B cell (primary cell): ENCODE data around the gene ITPR3. TPM values are rescaled to one million over a fixed set of nuclear protein-coding genes. Genes with fewer than 3 reads are reported as not detected.

Experiments
- ATAC-seq: fragments of 200-7000 bp; cut with Tn5 transposase; one replicate; pipeline ENCODE4 v1.10.0; 2021; ENCODE audit warnings: low read depth, mild to moderate bottlenecking, moderate number of reproducible peaks, moderate library complexity
- CTCF ChIA-PET: fragments of 350-600 bp; sonication (Branson Sonifier 250); formaldehyde crosslinking; loops from one replicate; lab custom pipeline; 2021; ENCODE audit warnings: antibody characterized with exemption, inconsistent platforms; lab: Charles Lee
- POLR2A ChIA-PET: fragments of 350-600 bp; sonication (Branson Sonifier 250); formaldehyde crosslinking; loops from one replicate; lab custom pipeline; 2021; ENCODE audit warnings: antibody characterized with exemption; lab: Charles Lee
- DNase-seq: peaks from one replicate; pipeline ENCODE4 v3.0.0; 2013
- H2AFZ ChIP-seq: 2 replicates; pipeline ENCODE4 v1.6.1; 2012; ENCODE audit warnings: mild to moderate bottlenecking, low read depth, low read length; ENCODE audit not compliant: insufficient read depth, poor library complexity, severe bottlenecking
- H3K27ac ChIP-seq, 2 donors: 1 replicate in 1 of 2; 2 replicates in 1 of 2; pipeline ENCODE4 v1.5.1; 2012 to 2013; ENCODE audit warnings: low read length in 2 of 2, mild to moderate bottlenecking in 2 of 2, moderate library complexity in 1 of 2
- H3K27me3 ChIP-seq, 4 experiments: fragments of 200-600 bp in 1 of 4; sonication (generic) in 1 of 4; replicated peaks in 1 of 4; 1 replicate in 2 of 4; 2 replicates in 2 of 4; pipeline versions ENCODE4 v1.6.1 to v1.7.0; 2013 to 2016; ENCODE audit warnings: low read length in 3 of 4, mild to moderate bottlenecking in 2 of 4, mixed read lengths in 1 of 4, moderate library complexity in 1 of 4; ENCODE audit not compliant: insufficient read depth in 4 of 4, control insufficient read depth in 3 of 4; ENCODE audit errors: control extremely low read depth in 1 of 4
- H3K36me3 ChIP-seq, 2 experiments: replicated peaks in 1 of 2; 1 replicate in 1 of 2; 2 replicates in 1 of 2; pipeline versions ENCODE4 v1.6.1 to v1.7.1; 2013; ENCODE audit warnings: low read length in 1 of 2; ENCODE audit not compliant: insufficient read depth in 2 of 2, control insufficient read depth in 1 of 2; ENCODE audit errors: control extremely low read depth in 1 of 2, extremely low read depth in 1 of 2
- H3K4me1 ChIP-seq, 2 donors: fragments of 200-600 bp in 1 of 2; sonication (generic) in 1 of 2; 1 replicate in 1 of 2; 2 replicates in 1 of 2; pipeline versions ENCODE4 v1.5.1 to v1.6.1; 2013 to 2017; ENCODE audit warnings: low read length in 2 of 2; ENCODE audit not compliant: control insufficient read depth in 2 of 2, insufficient read depth in 2 of 2
- H3K4me2 ChIP-seq: replicated peaks from 2 replicates; pipeline ENCODE3; 2012; ENCODE audit warnings: mild to moderate bottlenecking, low read depth, low read length; ENCODE audit not compliant: poor library complexity, severe bottlenecking
- H3K4me3 ChIP-seq, 5 experiments: fragments of 200-600 bp in 1 of 5; sonication (generic) in 1 of 5; 1 replicate in 3 of 5; 2 replicates in 2 of 5; pipeline versions ENCODE4 v1.5.1 to v1.7.0; 2011 to 2016; ENCODE audit warnings: low read length in 4 of 5, mild to moderate bottlenecking in 4 of 5, low read depth in 2 of 5, control low read depth in 1 of 5, moderate library complexity in 1 of 5; ENCODE audit not compliant: insufficient read depth in 1 of 5; ENCODE audit errors: control extremely low read depth in 1 of 5, extremely low read depth in 1 of 5
- H3K79me2 ChIP-seq: fragments of 200-600 bp; sonication (generic); one replicate; pipeline ENCODE4 v1.6.0; 2016; ENCODE audit warnings: low read length; ENCODE audit not compliant: control insufficient read depth, insufficient read depth
- H3K9ac ChIP-seq: fragments of 200-600 bp; sonication (generic); 2 replicates; pipeline ENCODE4 v1.6.1; 2017; ENCODE audit warnings: mild to moderate bottlenecking, low read length, moderate library complexity
- H3K9me3 ChIP-seq, 3 donors: one replicate each; pipeline versions ENCODE4 v1.6.1 to v1.7.1; 2013; ENCODE audit warnings: low read length in 2 of 3; ENCODE audit not compliant: control insufficient read depth in 2 of 3, insufficient read depth in 1 of 3; ENCODE audit errors: control extremely low read depth in 1 of 3
- H4K20me1 ChIP-seq: 2 replicates; pipeline ENCODE4 v1.6.0; 2012; ENCODE audit warnings: mild to moderate bottlenecking, low read length; ENCODE audit not compliant: insufficient read depth, control insufficient read depth, poor library complexity, severe bottlenecking
- H3K27ac Mint-ChIP-seq: one replicate; pipeline ENCODE4 v1.8.0; 2021; ENCODE audit warnings: mixed read lengths
- H3K27me3 Mint-ChIP-seq: one replicate; pipeline ENCODE4 v1.8.0; 2021; ENCODE audit warnings: mixed read lengths
- H3K4me1 Mint-ChIP-seq: one replicate; pipeline ENCODE4 v1.8.0; 2021; ENCODE audit warnings: mixed read lengths
- H3K4me3 Mint-ChIP-seq: one replicate; pipeline ENCODE4 v1.8.0; 2021; ENCODE audit warnings: mixed read lengths
- H3K9me3 Mint-ChIP-seq: one replicate; pipeline ENCODE4 v1.8.0; 2022; ENCODE audit warnings: mixed read lengths; ENCODE audit not compliant: insufficient read depth
- EZH2 ChIP-seq: IDR thresholded peaks from 2 replicates; pipeline ENCODE4 v1.6.1; 2012; ENCODE audit warnings: borderline replicate concordance, low read depth, mild to moderate bottlenecking, moderate library complexity, low read length; ENCODE audit not compliant: insufficient read depth, poor library complexity, severe bottlenecking
- WGBS: methylation state at CpG from one replicate; pipeline ENCODE4 v1.1.5; 2013; ENCODE audit warnings: missing lambda C conversion rate; ENCODE audit not compliant: insufficient coverage; 5-methylcytosine and 5-hydroxymethylcytosine counted together
- intact Hi-C: fragments of 100-400 bp; cut with micrococcal nuclease; formaldehyde crosslinking; loops from one replicate; pipeline ENCODE4 v1.10.0; 2022
- polyA plus RNA-seq: library from polyadenylated mRNA; depleted of rRNA; stranded (reverse); fragments of >200 nt; gene quantifications from 2 replicates; pipeline ENCODE4 v1.2.3, GENCODE V29; 2012
- total RNA-seq, 2 donors: library from RNA; stranded (reverse); fragments of 120-200 nt in 1 of 2; gene quantifications; 1 replicate in 1 of 2; 2 replicates in 1 of 2; pipeline versions ENCODE4 v1.2.3 to v1.2.4, GENCODE V29; 2013 to 2022
- TF ChIP-seq, protein P1 (sequence below): fragments of 200-600 bp; IDR thresholded peaks from one replicate; pipeline ENCODE4 v1.8.0; 2022; ENCODE audit warnings: antibody characterized with exemption, mild to moderate bottlenecking

ITPR3 gene
- total and polyA plus RNA-seq, 2 donors (not counting 1 experiment from before 2014, with no cell fraction given) = 61.9 to 67.6 TPM

DNA sequence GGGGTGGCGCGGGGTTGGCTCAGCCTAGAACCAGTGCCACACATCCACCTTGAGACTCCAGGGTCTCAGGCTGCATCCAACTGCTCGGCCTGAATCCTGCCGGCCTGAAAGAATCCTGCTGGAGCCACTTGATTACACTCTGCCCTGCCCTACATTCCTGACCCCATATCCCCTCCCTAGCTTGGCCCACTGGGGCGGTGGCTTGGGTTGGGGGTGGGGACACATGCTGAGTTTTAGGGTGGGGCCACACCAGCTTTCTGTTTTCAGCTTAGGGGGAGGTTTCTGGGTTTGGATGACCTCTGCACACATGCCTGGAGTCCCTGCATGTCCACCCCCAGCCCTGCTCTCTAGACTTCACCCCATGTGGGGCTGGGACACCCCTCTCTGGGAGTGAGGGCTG, 6.8 kb downstream of the ITPR3 start:
- Mint-ChIP-seq H3K4me3 (peak overlapping the region; percentile 41), H3K9me3 (no peaks in the 10 kb centered on the region), H3K27me3 (no peaks in the 10 kb centered on the region), H3K4me1 (peaks cover 60% of the 10 kb centered on the region), H3K27ac (peak overlapping the region; percentile 79)
- Histone ChIP-seq H2AFZ (no peak overlapping the region), H3K4me1 (peaks cover 18 to 32% of the 10 kb centered on the region in 2 donors), H3K9ac (no peak overlapping the region), H3K27me3 (no peaks in the 10 kb centered on the region), H3K36me3 (peaks cover 0 to 2% of the 10 kb centered on the region in 2 experiments), H3K27ac (no peak overlapping the region), H4K20me1 (peaks cover 45% of the 10 kb centered on the region), H3K9me3 (peaks cover 0 to 4% (median 0%) of the 10 kb centered on the region in 3 donors), H3K4me2 (peak overlapping the region; percentile 31), H3K79me2 (peaks cover 42% of the 10 kb centered on the region), H3K4me3 (no peak overlapping the region)
- POLR2A ChIA-PET = no interaction called here
- CTCF ChIA-PET = interaction anchor here (0.9 to 1.4 kb wide), 3 partner anchors 20 to 43 kb away, joined by 4 to 6 read pairs (median 5); no protein-coding TSS in a partner anchor
- no peak for DNase-seq
- intact Hi-C loops = no loop called here
- no peak for ATAC-seq
- WGBS = no CpG with 5 or more reads among the region's 5 CpGs
- TF ChIP-seq, protein P1, sequence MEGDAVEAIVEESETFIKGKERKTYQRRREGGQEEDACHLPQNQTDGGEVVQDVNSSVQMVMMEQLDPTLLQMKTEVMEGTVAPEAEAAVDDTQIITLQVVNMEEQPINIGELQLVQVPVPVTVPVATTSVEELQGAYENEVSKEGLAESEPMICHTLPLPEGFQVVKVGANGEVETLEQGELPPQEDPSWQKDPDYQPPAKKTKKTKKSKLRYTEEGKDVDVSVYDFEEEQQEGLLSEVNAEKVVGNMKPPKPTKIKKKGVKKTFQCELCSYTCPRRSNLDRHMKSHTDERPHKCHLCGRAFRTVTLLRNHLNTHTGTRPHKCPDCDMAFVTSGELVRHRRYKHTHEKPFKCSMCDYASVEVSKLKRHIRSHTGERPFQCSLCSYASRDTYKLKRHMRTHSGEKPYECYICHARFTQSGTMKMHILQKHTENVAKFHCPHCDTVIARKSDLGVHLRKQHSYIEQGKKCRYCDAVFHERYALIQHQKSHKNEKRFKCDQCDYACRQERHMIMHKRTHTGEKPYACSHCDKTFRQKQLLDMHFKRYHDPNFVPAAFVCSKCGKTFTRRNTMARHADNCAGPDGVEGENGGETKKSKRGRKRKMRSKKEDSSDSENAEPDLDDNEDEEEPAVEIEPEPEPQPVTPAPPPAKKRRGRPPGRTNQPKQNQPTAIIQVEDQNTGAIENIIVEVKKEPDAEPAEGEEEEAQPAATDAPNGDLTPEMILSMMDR = no peak
- TF ChIP-seq EZH2 = no peak

GRCh38 chr6:33628401-33628964, 7.4 kb downstream of the ITPR3 start:
- Histone ChIP-seq H3K4me3 (no peak overlapping the region), H3K4me2 (peak overlapping the region; percentile 31), H3K9ac (no peak overlapping the region), H3K36me3 (peaks cover 0 to 2% of the 10 kb centered on the region in 2 experiments), H3K27me3 (no peaks in the 10 kb centered on the region), H4K20me1 (peaks cover 43% of the 10 kb centered on the region), H2AFZ (no peak overlapping the region), H3K27ac (no peak overlapping the region), H3K4me1 (peaks cover 21 to 32% of the 10 kb centered on the region in 2 donors), H3K79me2 (peaks cover 41% of the 10 kb centered on the region), H3K9me3 (peaks cover 0 to 9% (median 0%) of the 10 kb centered on the region in 3 donors)
- Mint-ChIP-seq H3K27ac (peak overlapping the region; percentile 79), H3K4me3 (peak overlapping the region; percentile 41), H3K27me3 (no peaks in the 10 kb centered on the region), H3K4me1 (peaks cover 58% of the 10 kb centered on the region), H3K9me3 (no peaks in the 10 kb centered on the region)
- DNase-seq = no peak
- 73% methylated on average over 5 of the region's 7 CpGs for WGBS
- TF ChIP-seq, protein P1 = no peak
- no peak for TF ChIP-seq EZH2
- CTCF ChIA-PET = interaction anchor here (0.8 to 1.4 kb wide), 3 partner anchors 21 to 81 kb away, joined by 4 to 6 read pairs (median 5); no protein-coding TSS in a partner anchor
- POLR2A ChIA-PET = no interaction called here
- no peak for ATAC-seq
- intact Hi-C loops = no loop called here
